HG03108 (cell line): Measurements from ENCODE around the gene NXNL2.

Experiments
- ATAC-seq: cut with Tn5 transposase; IDR thresholded peaks from one replicate; pipeline ENCODE4 v1.9.1; 2021; ENCODE audit warnings: moderate library complexity; ENCODE audit not compliant: unreplicated experiment

NXNL2 gene

GRCh38 chr9:88578121-88579049 is 43.4 kb downstream of the NXNL2 start:
- no peak for ATAC-seq

GRCh38 chr9:88579050-88579715 is 44.2 kb downstream of the NXNL2 start:
- no peak for ATAC-seq

- ATAC-seq, result no peak
Observed at GRCh38 chr9:88580961-88581360, 46.0 kb downstream of the NXNL2 start.

- ATAC-seq, result no peak
Observed at GRCh38 chr9:88583901-88584596, 49.1 kb downstream of the NXNL2 start.

GRCh38 chr9:88585426-88585825 is 50.4 kb downstream of the NXNL2 start:
- no peak for ATAC-seq

GRCh38 chr9:88586452-88586851 is 51.5 kb downstream of the NXNL2 start:
- no peak for ATAC-seq

GRCh38 chr9:88587182-88587581 is 52.2 kb downstream of the NXNL2 start:
- ATAC-seq, result no peak

GRCh38 chr9:88587885-88588649 is 53.1 kb downstream of the NXNL2 start:
- ATAC-seq, result no peak

GRCh38 chr9:88589656-88590055 is 54.7 kb downstream of the NXNL2 start:
- ATAC-seq, result no peak

GRCh38 chr9:88590558-88591146 is 55.7 kb downstream of the NXNL2 start:
- no peak for ATAC-seq

- no peak for ATAC-seq
Observed at GRCh38 chr9:88593537-88594185, 58.7 kb downstream of the NXNL2 start.
